ENCODE measurements around the gene GFOD1. TPM values are rescaled to one million over a fixed set of nuclear protein-coding genes. Genes with fewer than 3 reads are reported as not detected.

Gene GFOD1
- total RNA-seq, 4 donors from 2014 or later = 4.7 to 26.6 (median 10.1) TPM

GRCh38 chr6:13371421-13372072 lies 115.9 kb downstream of the GFOD1 start:
- Histone ChIP-seq H3K27ac (no peak overlapping the region), H3K9me3 (no peaks in the 10 kb centered on the region), H3K4me1 (no peaks in the 10 kb centered on the region), H3K36me3 (no peaks in the 10 kb centered on the region), H3K27me3 (no peaks in the 10 kb centered on the region), H3K4me3 (no peak overlapping the region)
- intact Hi-C loops (cut with DNase I; ENCODE audit: low total_unique reads) = no loop called here
- no peak for DNase-seq
- TF ChIP-seq CTCF (IDR thresholded peaks at IDR 0.05) (no peak), POLR2A (IDR thresholded peaks at IDR 0.05) (no peak)

- no peak for DNase-seq
- TF ChIP-seq POLR2A (IDR thresholded peaks at IDR 0.05) (no peak), CTCF (IDR thresholded peaks at IDR 0.05) (no peak)
- intact Hi-C loops (cut with DNase I; ENCODE audit: low total_unique reads) = no loop called here
- Histone ChIP-seq H3K27me3 (no peaks in the 10 kb centered on the region), H3K4me3 (no peak overlapping the region), H3K36me3 (no peaks in the 10 kb centered on the region), H3K4me1 (no peaks in the 10 kb centered on the region), H3K9me3 (no peaks in the 10 kb centered on the region), H3K27ac (no peak overlapping the region)
Observed at GRCh38 chr6:13370623-13371022, 116.8 kb downstream of the GFOD1 start.

GRCh38 chr6:13369591-13369990 lies 117.8 kb downstream of the GFOD1 start:
- Histone ChIP-seq H3K4me1 (no peaks in the 10 kb centered on the region), H3K4me3 (no peak overlapping the region), H3K27me3 (no peaks in the 10 kb centered on the region), H3K27ac (no peak overlapping the region), H3K9me3 (no peaks in the 10 kb centered on the region), H3K36me3 (no peaks in the 10 kb centered on the region)
- DNase-seq = no peak
- no peak for TF ChIP-seq POLR2A (IDR thresholded peaks at IDR 0.05)
- no peak for TF ChIP-seq CTCF (IDR thresholded peaks at IDR 0.05)
- intact Hi-C loops (cut with DNase I; ENCODE audit: low total_unique reads) = no loop called here

- H3K9me3 ChIP-seq = no peaks in the 10 kb centered on the region
- TF ChIP-seq POLR2A (IDR thresholded peaks at IDR 0.05) = no peak
- TF ChIP-seq CTCF (IDR thresholded peaks at IDR 0.05) = no peak
- H3K27me3 ChIP-seq = no peaks in the 10 kb centered on the region
- H3K4me1 ChIP-seq = no peaks in the 10 kb centered on the region
- no peak overlapping the region for H3K4me3 ChIP-seq
- no peak for DNase-seq
- H3K36me3 ChIP-seq = no peaks in the 10 kb centered on the region
- H3K27ac ChIP-seq = no peak overlapping the region
- intact Hi-C loops (cut with DNase I; ENCODE audit: low total_unique reads) = no loop called here
Observed at GRCh38 chr6:13368731-13369115, 118.7 kb downstream of the GFOD1 start.

GRCh38 chr6:13368079-13368730 lies 119.2 kb downstream of the GFOD1 start:
- no peak for TF ChIP-seq POLR2A (IDR thresholded peaks at IDR 0.05)
- Histone ChIP-seq H3K27ac (no peak overlapping the region), H3K27me3 (no peaks in the 10 kb centered on the region), H3K4me3 (no peak overlapping the region), H3K4me1 (no peaks in the 10 kb centered on the region), H3K36me3 (no peaks in the 10 kb centered on the region), H3K9me3 (no peaks in the 10 kb centered on the region)
- intact Hi-C loops (cut with DNase I; ENCODE audit: low total_unique reads) = no loop called here
- no peak for DNase-seq
